Transverse colon (tissue), 4 donors: ENCODE data around the gene CTAGE1.

Experiments used
- CTCF ChIP-seq, 5 experiments: fragments of 200-600 bp in 3 of 5; fragments of 450-650 bp in 2 of 5; sonication (generic) in 3 of 5; IDR thresholded peaks; 1 replicate in 2 of 5; 2 replicates in 3 of 5; pipeline ENCODE4 v1.5.1; 2016 to 2017; ENCODE audit warnings: antibody characterized with exemption in 5 of 5, inconsistent platforms in 3 of 5, mild to moderate bottlenecking in 2 of 5, moderate library complexity in 1 of 5
- EP300 ChIP-seq: sonication (generic); formaldehyde crosslinking; IDR thresholded peaks from one replicate; pipeline ENCODE4 v1.6.1; 2017; ENCODE audit warnings: antibody characterized with exemption, low read depth
- POLR2A ChIP-seq: fragments of 450-650 bp; IDR thresholded peaks from one replicate; pipeline ENCODE4 v1.6.1; 2016; ENCODE audit warnings: antibody characterized with exemption, mild to moderate bottlenecking, moderate library complexity
- POLR2AphosphoS5 ChIP-seq, 3 donors: sonication (generic); formaldehyde crosslinking; IDR thresholded peaks; one replicate each; pipeline ENCODE4 v1.6.1; 2016; ENCODE audit warnings: antibody characterized with exemption in 3 of 3

DNA sequence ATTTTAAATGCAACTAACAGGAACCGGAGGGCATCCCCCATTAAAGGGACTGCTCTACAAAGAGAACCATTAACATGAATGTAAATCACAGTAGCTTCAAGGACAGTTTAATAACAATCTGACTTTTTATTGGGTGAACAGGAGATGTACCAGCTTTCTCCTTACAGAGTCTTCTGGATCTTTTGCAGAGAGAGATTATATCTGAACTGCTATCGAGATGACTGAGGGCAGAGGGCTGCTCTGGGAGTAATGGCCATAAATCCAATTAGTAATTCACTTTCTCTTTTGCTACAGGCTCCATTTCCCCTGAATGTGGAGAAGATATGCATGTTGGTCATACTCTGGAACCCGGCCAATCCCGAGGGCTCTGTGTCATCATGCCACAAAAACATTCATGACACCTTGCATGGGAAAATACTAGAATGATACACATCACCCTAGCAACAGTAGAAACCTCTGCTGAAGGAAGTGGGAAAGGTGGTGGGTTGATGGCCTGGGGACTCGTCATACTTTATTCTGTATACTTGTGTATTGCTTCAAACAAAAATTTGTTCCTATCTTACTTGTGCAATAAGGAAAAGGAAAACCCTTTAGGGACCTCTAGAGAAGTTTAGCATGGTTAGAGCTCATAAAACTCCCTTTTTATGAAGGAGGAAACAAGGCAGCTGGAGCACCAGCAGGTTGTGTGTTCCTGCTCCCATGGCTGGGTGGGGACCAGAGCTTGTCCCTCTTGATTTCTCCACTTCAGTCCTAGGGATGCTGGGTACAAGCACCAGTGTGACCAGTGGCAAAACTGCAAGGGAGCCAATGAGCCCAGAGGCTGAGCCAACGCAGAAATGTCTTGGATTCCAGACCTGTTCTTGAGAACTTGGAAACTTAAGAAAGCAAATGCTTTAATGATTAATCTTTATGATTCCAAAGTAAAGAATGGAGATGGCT lies 26.0 kb downstream of the CTAGE1 start:
- TF ChIP-seq CTCF (IDR thresholded peaks at IDR 0.05) (no peak), POLR2AphosphoS5 (IDR thresholded peaks at IDR 0.05) (no peak), POLR2A (no peak), EP300 (no peak)
